Amniotic epithelial cell (primary cell): ENCODE measurements around the gene MLLT10.

ENCODE experiments used
- DNase-seq: peaks from one replicate; pipeline ENCODE4 v3.0.0-alpha.2; 2010; ENCODE audit warnings: low read depth

The MLLT10 gene

GRCh38 chr10:21533467-21534279, at the start of gene MLLT10:
Gene MLLT10 (plus strand): TSS chr10:21534232. CDS start chr10:21534645, 413 bp downstream.
- peak; percentile 96 for DNase-seq

- DNase-seq, result no peak
These were observed 46.4 kb upstream of the MLLT10 start for GRCh38 chr10:21487416-21488180.

- peak; percentile 20 for DNase-seq
These were observed 45.6 kb upstream of the MLLT10 start for GRCh38 chr10:21488246-21488956.

- DNase-seq, result no peak
These were observed 45.0 kb upstream of the MLLT10 start for GRCh38 chr10:21488957-21489446.

GRCh38 chr10:21490028-21490710, 43.9 kb upstream of the MLLT10 start:
- no peak for DNase-seq

- DNase-seq, result no peak
These were observed 43.3 kb upstream of the MLLT10 start for GRCh38 chr10:21490711-21491105.

GRCh38 chr10:21492421-21492820, 41.6 kb upstream of the MLLT10 start:
- DNase-seq, result no peak

- DNase-seq, result no peak
These were observed 40.2 kb upstream of the MLLT10 start for GRCh38 chr10:21493784-21494183.

- no peak for DNase-seq
These were observed 39.6 kb upstream of the MLLT10 start for GRCh38 chr10:21494191-21495001.

- peak; percentile 35 for DNase-seq
These were observed 38.9 kb upstream of the MLLT10 start for GRCh38 chr10:21495002-21495751.

GRCh38 chr10:21495752-21496342, 38.2 kb upstream of the MLLT10 start:
- peak; percentile 86 for DNase-seq

- no peak for DNase-seq
These were observed 37.5 kb upstream of the MLLT10 start for GRCh38 chr10:21496343-21497176.

- peak; percentile 75 for DNase-seq
These were observed 36.7 kb upstream of the MLLT10 start for GRCh38 chr10:21497177-21497807.

- DNase-seq, result no peak
These were observed 35.7 kb upstream of the MLLT10 start for GRCh38 chr10:21498377-21498776.

- no peak for DNase-seq
These were observed 35.0 kb upstream of the MLLT10 start for GRCh38 chr10:21498986-21499385.

- DNase-seq, result no peak
These were observed 34.1 kb upstream of the MLLT10 start for GRCh38 chr10:21499701-21500577.

- no peak for DNase-seq
These were observed 33.5 kb upstream of the MLLT10 start for GRCh38 chr10:21500578-21500910.

GRCh38 chr10:21501091-21501490, 32.9 kb upstream of the MLLT10 start:
- DNase-seq, result no peak
